Astrocyte (in vitro differentiated cells and primary cell): Measurements from ENCODE around the gene MBD5.

Source experiments
- CTCF ChIP-seq: IDR thresholded peaks from 2 replicates; pipeline ENCODE4 v1.5.1; 2011; ENCODE audit warnings: low read depth, mild to moderate bottlenecking, inconsistent platforms, low read length, moderate library complexity; ENCODE audit not compliant: insufficient read depth
- EZH2 ChIP-seq: IDR thresholded peaks from 2 replicates; pipeline ENCODE4 v1.6.1; 2012; ENCODE audit warnings: mild to moderate bottlenecking, low read length, inconsistent platforms; ENCODE audit not compliant: insufficient read depth

- TF ChIP-seq CTCF (no peak), EZH2 (no peak)
Observed at GRCh38 chr2:148257276-148257675, 236.4 kb downstream of the MBD5 start.
